H1 (cell line): Measurements from ENCODE around the gene WNK3. TPM values are rescaled to one million over a fixed set of nuclear protein-coding genes. Genes with fewer than 3 reads are reported as not detected.

Source experiments
- CTCF ChIA-PET: fragments of 300-600 bp; sonication (Branson Sonifier 250); formaldehyde crosslinking; loops from one replicate; lab custom pipeline; 2021; ENCODE audit not compliant: partially characterized antibody; lab: Charles Lee
- POLR2A ChIA-PET: fragments of 300-600 bp; sonication (Branson Sonifier 250); formaldehyde crosslinking; loops from one replicate; lab custom pipeline; 2021; ENCODE audit warnings: inconsistent platforms; ENCODE audit not compliant: partially characterized antibody; lab: Charles Lee
- DNase-seq, 2 experiments: peaks; one replicate each; pipeline versions ENCODE4 v3.0.0 to v3.0.0-alpha.2; 2010 to 2022; ENCODE audit warnings: low spot score in 2 of 2, low read depth in 1 of 2, mixed read lengths in 1 of 2
- FAIRE-seq: peaks from 2 replicates; lab custom pipeline; 2011; peaks lifted over from hg19 to GRCh38; lab: Jason Lieb, UNC
- H2AFZ ChIP-seq: 2 replicates; pipeline ENCODE4 v1.8.1; 2012; ENCODE audit warnings: low read length, inconsistent platforms
- H2AK5ac ChIP-seq: 2 replicates; pipeline ENCODE4 v1.6.1; 2013; ENCODE audit warnings: low read depth, low read length
- H2BK120ac ChIP-seq: replicated peaks from 2 replicates; pipeline ENCODE3; 2013; ENCODE audit warnings: low read depth, low read length, inconsistent platforms
- H2BK12ac ChIP-seq: 2 replicates; pipeline ENCODE4 v1.6.1; 2013; ENCODE audit warnings: low read depth, low read length
- H2BK15ac ChIP-seq: 2 replicates; pipeline ENCODE4 v1.6.1; 2013; ENCODE audit warnings: low read length
- H2BK20ac ChIP-seq: 2 replicates; pipeline ENCODE4 v1.6.1; 2013; ENCODE audit warnings: low read length
- H2BK5ac ChIP-seq: 2 replicates; pipeline ENCODE4 v1.6.1; 2013; ENCODE audit warnings: low read depth, low read length
- H3K14ac ChIP-seq: 2 replicates; pipeline ENCODE4 v1.6.1; 2013; ENCODE audit warnings: inconsistent platforms; ENCODE audit not compliant: insufficient read length
- H3K18ac ChIP-seq: 2 replicates; pipeline ENCODE4 v1.6.1; 2013; ENCODE audit warnings: low read length; ENCODE audit errors: extremely low read depth
- H3K23ac ChIP-seq: 2 replicates; pipeline ENCODE4 v1.6.1; 2013; ENCODE audit warnings: inconsistent platforms; ENCODE audit not compliant: insufficient read length
- H3K23me2 ChIP-seq: 2 replicates; pipeline ENCODE4 v1.6.1; 2013; ENCODE audit warnings: low read depth, low read length
- H3K27ac ChIP-seq: 2 replicates; pipeline ENCODE4 v1.6.1; 2011; ENCODE audit warnings: low read depth, low read length, inconsistent platforms
- H3K27me3 ChIP-seq, 4 experiments: replicated peaks in 1 of 4; 1 replicate in 1 of 4; 2 replicates in 3 of 4; pipeline versions ENCODE4 v1.6.1 to v1.8.1; 2011 to 2013; ENCODE audit warnings: low read length in 3 of 4, mild to moderate bottlenecking in 3 of 4, inconsistent platforms in 2 of 4, mixed read lengths in 2 of 4, moderate library complexity in 1 of 4; ENCODE audit not compliant: control insufficient read depth in 3 of 4, insufficient read depth in 3 of 4; ENCODE audit errors: extremely low read depth in 1 of 4
- H3K36me3 ChIP-seq, 4 experiments: 2 replicates each; pipeline versions ENCODE4 v1.6.1 to v1.8.1; 2011 to 2013; ENCODE audit warnings: mild to moderate bottlenecking in 4 of 4, low read length in 3 of 4, moderate library complexity in 2 of 4, control low read depth in 1 of 4, inconsistent platforms in 1 of 4; ENCODE audit not compliant: insufficient read depth in 4 of 4, control insufficient read depth in 2 of 4
- H3K4ac ChIP-seq: replicated peaks from 2 replicates; pipeline ENCODE3; 2013; ENCODE audit warnings: low read length, low read depth, mixed read lengths, inconsistent platforms; ENCODE audit not compliant: insufficient read length
- H3K4me1 ChIP-seq, 4 experiments: replicated peaks in 1 of 4; 1 replicate in 1 of 4; 2 replicates in 3 of 4; pipeline versions ENCODE4 v1.6.1 to v1.8.1; 2011 to 2013; ENCODE audit warnings: low read length in 3 of 4, inconsistent platforms in 2 of 4, mixed read lengths in 1 of 4; ENCODE audit not compliant: insufficient read depth in 4 of 4, control insufficient read depth in 3 of 4
- H3K4me2 ChIP-seq, 2 experiments: 2 replicates each; pipeline versions ENCODE4 v1.6.1 to v1.8.1; 2011 to 2013; ENCODE audit warnings: low read depth in 2 of 2, low read length in 2 of 2, control low read depth in 1 of 2, inconsistent platforms in 1 of 2, mild to moderate bottlenecking in 1 of 2; ENCODE audit not compliant: insufficient read depth in 1 of 2
- H3K4me3 ChIP-seq, 4 experiments: fragments of 200-600, 300-600 bp in 1 of 4; sonication (generic), shearing (Covaris generic), sonication (Bioruptor Twin) in 1 of 4; 2 replicates each; pipeline versions ENCODE4 v1.5.1 to v1.8.1; 2011 to 2016; ENCODE audit warnings: low read length in 4 of 4, low read depth in 3 of 4, control low read depth in 2 of 4, inconsistent platforms in 2 of 4, mild to moderate bottlenecking in 2 of 4, mixed read lengths in 1 of 4, moderate library complexity in 1 of 4; ENCODE audit not compliant: insufficient read depth in 2 of 4; ENCODE audit errors: extremely low read depth in 1 of 4
- H3K56ac ChIP-seq: replicated peaks from 2 replicates; pipeline ENCODE3; 2013; ENCODE audit warnings: low read depth, mild to moderate bottlenecking, mixed read lengths, low read length, inconsistent platforms; ENCODE audit not compliant: insufficient read length
- H3K79me1 ChIP-seq: 2 replicates; pipeline ENCODE4 v1.6.1; 2013; ENCODE audit warnings: low read depth, low read length, control low read depth
- H3K79me2 ChIP-seq, 2 experiments: 2 replicates each; pipeline versions ENCODE4 v1.6.1 to v1.8.1; 2012 to 2013; ENCODE audit warnings: low read length in 2 of 2, mild to moderate bottlenecking in 2 of 2, inconsistent platforms in 1 of 2; ENCODE audit not compliant: insufficient read depth in 2 of 2, control insufficient read depth in 1 of 2
- H3K9ac ChIP-seq, 4 experiments: replicated peaks in 1 of 4; 1 replicate in 1 of 4; 2 replicates in 3 of 4; pipeline versions ENCODE4 v1.6.1 to v1.8.1; 2011 to 2013; ENCODE audit warnings: low read depth in 3 of 4, low read length in 3 of 4, control low read depth in 2 of 4, mild to moderate bottlenecking in 2 of 4, moderate library complexity in 2 of 4, inconsistent platforms in 1 of 4; ENCODE audit errors: extremely low read depth in 1 of 4
- H3K9me3 ChIP-seq, 2 experiments: 2 replicates each; pipeline versions ENCODE4 v1.6.1 to v1.8.1; 2012 to 2013; ENCODE audit warnings: mild to moderate bottlenecking in 2 of 2, moderate library complexity in 2 of 2, control low read depth in 1 of 2, inconsistent platforms in 1 of 2, low read depth in 1 of 2, low read length in 1 of 2, mixed read lengths in 1 of 2; ENCODE audit not compliant: insufficient read depth in 2 of 2
- H4K20me1 ChIP-seq, 2 experiments: replicated peaks in 1 of 2; 2 replicates each; pipeline versions ENCODE3 to v1.8.1; 2011 to 2013; ENCODE audit warnings: inconsistent platforms in 2 of 2, low read length in 2 of 2, mild to moderate bottlenecking in 1 of 2; ENCODE audit not compliant: insufficient read depth in 2 of 2, control insufficient read depth in 1 of 2
- H4K5ac ChIP-seq: 2 replicates; pipeline ENCODE4 v1.6.1; 2013; ENCODE audit warnings: low read length, low read depth, mixed read lengths, inconsistent platforms; ENCODE audit not compliant: insufficient read length
- H4K8ac ChIP-seq: 2 replicates; pipeline ENCODE4 v1.8.0; 2013; ENCODE audit warnings: mild to moderate bottlenecking, moderate library complexity, low read length, inconsistent platforms; ENCODE audit not compliant: insufficient read depth; ENCODE audit errors: extremely low read depth
- H4K91ac ChIP-seq: replicated peaks from 2 replicates; pipeline ENCODE3; 2013; ENCODE audit warnings: low read length, mixed read lengths, inconsistent platforms; ENCODE audit not compliant: insufficient read length
- CBX5 ChIP-seq: fragments of 300-800, 300-1000 bp; sonication (generic); IDR thresholded peaks from 2 replicates; pipeline ENCODE4 v1.7.1; 2016; ENCODE audit warnings: antibody characterized with exemption, low read length, low read depth
- CHD1 ChIP-seq: IDR thresholded peaks from 2 replicates; pipeline ENCODE4 v1.6.1; 2012; ENCODE audit warnings: low read depth, low read length, improper control_type of control experiment
- CTBP2 ChIP-seq: IDR thresholded peaks from 2 replicates; pipeline ENCODE4 v1.7.0; 2011; ENCODE audit warnings: borderline replicate concordance, mild to moderate bottlenecking, moderate library complexity, mixed read lengths, low read length; ENCODE audit not compliant: insufficient read depth, insufficient read length
- EZH2 ChIP-seq: fragments of 200-600 bp; sonication (generic); IDR thresholded peaks from 2 replicates; pipeline ENCODE4 v1.7.1; 2012; ENCODE audit warnings: low read depth, mild to moderate bottlenecking, moderate library complexity, low read length, inconsistent platforms; ENCODE audit not compliant: severe bottlenecking
- GTF2F1 ChIP-seq: IDR thresholded peaks from 2 replicates; pipeline ENCODE4 v1.6.1; 2012; ENCODE audit warnings: low read depth, low read length, improper control_type of control experiment, borderline replicate concordance
- HDAC2 ChIP-seq, 2 experiments: fragments of 300-600 bp in 1 of 2; sonication (generic) in 1 of 2; IDR thresholded peaks; 2 replicates each; pipeline ENCODE4 v1.6.1; 2011 to 2012; ENCODE audit warnings: low read depth in 2 of 2, low read length in 2 of 2, mild to moderate bottlenecking in 2 of 2, moderate library complexity in 2 of 2, borderline replicate concordance in 1 of 2, inconsistent platforms in 1 of 2
- PHF8 ChIP-seq: fragments of 200-600 bp; sonication (generic); conservative IDR thresholded peaks from 2 replicates; pipeline ENCODE4 v1.7.1; 2012; ENCODE audit warnings: low read depth, mild to moderate bottlenecking, inconsistent platforms, low read length, moderate library complexity
- SIX5 ChIP-seq: IDR thresholded peaks from 2 replicates; pipeline ENCODE4 v1.6.1; 2011; ENCODE audit warnings: mild to moderate bottlenecking, low read depth, low read length
- TBP ChIP-seq: IDR thresholded peaks from 2 replicates; pipeline ENCODE4 v1.6.1; 2011; ENCODE audit warnings: low read depth, low read length, improper control_type of control experiment
- TCF12 ChIP-seq: IDR thresholded peaks from 2 replicates; pipeline ENCODE4 v1.6.1; 2011; ENCODE audit warnings: low read depth, mild to moderate bottlenecking, low read length
- polyA plus RNA-seq, 7 experiments: library from polyadenylated mRNA; depleted of rRNA in 3 of 7; stranded (reverse) in 5 of 7; unstranded in 2 of 7; fragments of >200 nt in 5 of 7; fragments of 200-250 nt in 2 of 7; gene quantifications; 1 replicate in 5 of 7; 2 replicates in 1 of 7; 4 replicates in 1 of 7; pipeline versions ENCODE4 v1.2.1 to v1.2.3, GENCODE V29; 2011 to 2013; ENCODE audit warnings: missing spikeins in 2 of 7, mixed read lengths in 2 of 7
- total RNA-seq: library from RNA; stranded (reverse); fragmentation: NEBNext Ultra II Directional; extraction: Animal tissue kit (Norgen Biotek cat#: 25700); gene quantifications from 2 replicates; pipeline ENCODE4 v1.2.1, GENCODE V29; 2021
- TF ChIP-seq, protein P1 (sequence below): IDR thresholded peaks from 2 replicates; pipeline ENCODE4 v1.6.1; 2011; ENCODE audit warnings: low read length, improper control_type of control experiment

The WNK3 gene
- total and polyA plus RNA-seq, 2 of the 8 experiments (the other 6 are each of a cell fraction or from before 2014, with no cell fraction given) = 5.5 to 37.5 TPM

DNA sequence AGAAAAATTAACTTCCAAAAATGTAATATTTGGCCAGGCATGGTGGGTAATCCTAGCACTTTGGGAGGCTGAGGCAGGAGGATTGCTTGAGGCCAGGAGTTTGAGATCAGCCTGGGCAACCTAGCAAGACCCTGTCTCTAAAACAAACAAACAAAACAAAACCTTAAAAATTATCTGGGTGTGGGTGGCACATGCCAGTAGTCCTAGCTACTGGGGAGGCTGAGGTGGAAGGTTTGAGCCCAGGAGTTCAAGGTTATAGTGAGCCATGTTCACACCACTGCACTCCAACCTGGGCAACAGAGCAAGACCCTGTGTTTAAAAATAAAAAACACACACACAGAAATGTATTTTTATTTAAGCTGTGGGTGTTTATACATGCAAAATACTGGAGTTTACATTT lies 186.8 kb downstream of the WNK3 start:
- Histone ChIP-seq H3K4me1 (no peaks in the 10 kb centered on the region), H3K79me2 (no peaks in the 10 kb centered on the region; a peak in 2 of 4 replicates), H3K23ac (no peak overlapping the region), H2BK20ac (no peak overlapping the region), H2BK120ac (no peak overlapping the region), H4K5ac (no peak overlapping the region), H3K4me3 (no peak overlapping the region), H4K8ac (no peak overlapping the region), H3K4ac (no peak overlapping the region), H3K79me1 (no peaks in the 10 kb centered on the region), H2BK15ac (no peak overlapping the region), H3K9ac (no peak overlapping the region), H2BK12ac (no peak overlapping the region), H3K56ac (no peak overlapping the region), H4K20me1 (peaks cover 0 to 1% of the 10 kb centered on the region in 2 experiments), H3K9me3 (no peaks in the 10 kb centered on the region), H3K23me2 (no peaks in the 10 kb centered on the region), H3K27ac (no peak overlapping the region), H3K27me3 (no peaks in the 10 kb centered on the region), H3K14ac (no peak overlapping the region), H3K4me2 (no peak overlapping the region), H4K91ac (no peak overlapping the region), H3K18ac (no peak overlapping the region), H2AK5ac (no peak overlapping the region), H3K36me3 (peaks cover 0 to 4% (median 0%) of the 10 kb centered on the region in 4 experiments; a peak in 2 of 8 replicates), H2AFZ (no peak overlapping the region), H2BK5ac (no peak overlapping the region)
- ChIA-PET CTCF (no interaction called here), POLR2A (interaction anchor here (3.1 to 3.4 kb wide), 2 partner anchors 9 to 12 kb away, joined by 11 to 22 read pairs; partner anchors contain the start of gene FAM120C)
- DNase-seq (no peak), FAIRE-seq (no peak)
- TF ChIP-seq, protein P1, sequence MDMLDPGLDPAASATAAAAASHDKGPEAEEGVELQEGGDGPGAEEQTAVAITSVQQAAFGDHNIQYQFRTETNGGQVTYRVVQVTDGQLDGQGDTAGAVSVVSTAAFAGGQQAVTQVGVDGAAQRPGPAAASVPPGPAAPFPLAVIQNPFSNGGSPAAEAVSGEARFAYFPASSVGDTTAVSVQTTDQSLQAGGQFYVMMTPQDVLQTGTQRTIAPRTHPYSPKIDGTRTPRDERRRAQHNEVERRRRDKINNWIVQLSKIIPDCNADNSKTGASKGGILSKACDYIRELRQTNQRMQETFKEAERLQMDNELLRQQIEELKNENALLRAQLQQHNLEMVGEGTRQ = no peak
- TF ChIP-seq CTBP2 (no peak), CBX5 (no peak), CHD1 (no peak), HDAC2 (IDR thresholded peaks at IDR 0.05; ENCODE audit: borderline replicate concordance in 1 of 2, low read depth in 2 of 2, low read length in 2 of 2) (no peak), PHF8 (no peak), TBP (no peak), GTF2F1 (no peak), SIX5 (no peak), EZH2 (no peak), TCF12 (no peak)
